GM18909 (cell line): ENCODE results near the gene TAS2R14.

Experiments used
- ATAC-seq: cut with Tn5 transposase; IDR thresholded peaks from one replicate; pipeline ENCODE4 v1.9.1; 2021; ENCODE audit warnings: mild to moderate bottlenecking; ENCODE audit not compliant: unreplicated experiment, poor library complexity

The TAS2R14 gene

GRCh38 chr12:10939163-10939562 lies at the start of gene TAS2R14:
Gene TAS2R14, minus strand, starts transcription at chr12:10939263. Its CDS starts 56 bp downstream, at chr12:10939207.
- ATAC-seq: no peak

- ATAC-seq: no peak
These were observed 47.7 kb upstream of the TAS2R14 start, which contains the start of gene TAS2R50 for GRCh38 chr12:10986812-10987211. Gene TAS2R50, minus strand, starts transcription at chr12:10986912. Its CDS starts 52 bp downstream, at chr12:10986860.

GRCh38 chr12:10982244-10982643 lies 43.2 kb upstream of the TAS2R14 start:
- ATAC-seq: no peak

- ATAC-seq: no peak
These were observed 35.9 kb upstream of the TAS2R14 start for GRCh38 chr12:10974965-10975364.

GRCh38 chr12:10968765-10969456 lies 29.8 kb upstream of the TAS2R14 start:
- no peak for ATAC-seq

- ATAC-seq: no peak
These were observed 28.3 kb upstream of the TAS2R14 start for GRCh38 chr12:10967409-10967808.

GRCh38 chr12:10966314-10966713 lies 27.3 kb upstream of the TAS2R14 start:
- no peak for ATAC-seq

- ATAC-seq: no peak
These were observed 26.4 kb upstream of the TAS2R14 start for GRCh38 chr12:10965476-10965875.

GRCh38 chr12:10960211-10960610 lies 21.1 kb upstream of the TAS2R14 start:
- no peak for ATAC-seq

GRCh38 chr12:10959804-10960203 lies 20.7 kb upstream of the TAS2R14 start:
- ATAC-seq: no peak

GRCh38 chr12:10957741-10958140 lies 18.7 kb upstream of the TAS2R14 start:
- ATAC-seq: no peak

- ATAC-seq: no peak
These were observed 17.0 kb upstream of the TAS2R14 start for GRCh38 chr12:10956085-10956484.

- ATAC-seq: no peak
These were observed 13.6 kb upstream of the TAS2R14 start for GRCh38 chr12:10952645-10953044.

GRCh38 chr12:10943167-10943566 lies 4.1 kb upstream of the TAS2R14 start:
- ATAC-seq: no peak

- no peak for ATAC-seq
These were observed 3.0 kb upstream of the TAS2R14 start for GRCh38 chr12:10941916-10942607.

- ATAC-seq: no peak
These were observed 2.3 kb upstream of the TAS2R14 start for GRCh38 chr12:10941369-10941768.

GRCh38 chr12:10940389-10940788 lies 1.3 kb upstream of the TAS2R14 start:
- ATAC-seq: no peak

- no peak for ATAC-seq
These were observed 2.6 kb downstream of the TAS2R14 start for GRCh38 chr12:10936506-10936905.

GRCh38 chr12:10928746-10929286 lies 10.2 kb downstream of the TAS2R14 start, which contains the start of gene PRH2:
Gene PRH2, plus strand, starts transcription at chr12:10929236. Its CDS starts 38 bp downstream, at chr12:10929274.
- ATAC-seq: no peak

- ATAC-seq: no peak
These were observed 12.8 kb downstream of the TAS2R14 start for GRCh38 chr12:10926269-10926668.

GRCh38 chr12:10919809-10920208 lies 19.3 kb downstream of the TAS2R14 start:
- ATAC-seq: no peak
